HepG2 (cell line): ENCODE results near the gene KIF22. TPM values are rescaled to one million over a fixed set of nuclear protein-coding genes. Genes with fewer than 3 reads are reported as not detected.

Source experiments
- CHCHD3 ChIP-seq: sonication (generic); formaldehyde crosslinking; IDR thresholded peaks from 2 replicates; pipeline ENCODE4 v1.8.0; 2022; ENCODE audit warnings: mild to moderate bottlenecking, missing genetic modification reagents, moderate library complexity
- HDAC6 ChIP-seq: fragments of 200-600 bp; sonication (generic); IDR thresholded peaks from 2 replicates; pipeline ENCODE4 v1.7.0; 2017; ENCODE audit warnings: mild to moderate bottlenecking, antibody characterized with exemption, low read length, low read depth
- MXD4 ChIP-seq: IDR thresholded peaks from 2 replicates; pipeline ENCODE4 v1.6.1; 2016; ENCODE audit warnings: mild to moderate bottlenecking, missing biosample characterization, missing genetic modification reagents
- NFATC3 ChIP-seq: sonication (generic); formaldehyde crosslinking; IDR thresholded peaks from 2 replicates; pipeline ENCODE4 v1.5.1; 2020; ENCODE audit warnings: mild to moderate bottlenecking, missing genetic modification reagents
- SOX13 ChIP-seq, 3 experiments: fragments of 450-650 bp in 1 of 3; sonication (generic) in 1 of 3; formaldehyde crosslinking in 1 of 3; IDR thresholded peaks in 2 of 3; conservative IDR thresholded peaks in 1 of 3; 2 replicates each; pipeline versions ENCODE4 v1.5.0 to v1.6.1; 2016 to 2020; ENCODE audit warnings: antibody characterized with exemption in 1 of 3, mild to moderate bottlenecking in 1 of 3, missing compliant biosample characterization in 1 of 3, missing genetic modification reagents in 1 of 3, moderate library complexity in 1 of 3
- ZNF205 ChIP-seq: IDR thresholded peaks from 2 replicates; pipeline ENCODE4 v1.6.1; 2018; ENCODE audit warnings: missing biosample characterization, missing genetic modification reagents
- ZNF550 ChIP-seq: sonication (generic); formaldehyde crosslinking; IDR thresholded peaks from 2 replicates; pipeline ENCODE4 v1.4.0; 2020; ENCODE audit warnings: mild to moderate bottlenecking, missing genetic modification reagents, borderline replicate concordance
- ZNF782 ChIP-seq: sonication (generic); formaldehyde crosslinking; IDR thresholded peaks from 2 replicates; pipeline ENCODE4 v1.4.0; 2020; ENCODE audit warnings: missing genetic modification reagents, mild to moderate bottlenecking, borderline replicate concordance
- ZSCAN21 ChIP-seq: sonication (generic); formaldehyde crosslinking; IDR thresholded peaks from 2 replicates; pipeline ENCODE4 v1.8.0; 2022; ENCODE audit warnings: mild to moderate bottlenecking, missing genetic modification reagents, moderate library complexity, borderline replicate concordance
- ZSCAN22 ChIP-seq: sonication (generic); formaldehyde crosslinking; IDR thresholded peaks from 2 replicates; pipeline ENCODE4 v1.4.0; 2020; ENCODE audit warnings: mild to moderate bottlenecking, missing genetic modification reagents
- polyA plus RNA-seq, 8 experiments: library from polyadenylated mRNA; depleted of rRNA in 3 of 8; stranded (reverse) in 7 of 8; unstranded in 1 of 8; fragments of >200 nt; fragmentation: Illumina TruSeq in 4 of 8; extraction: Trizol in 4 of 8; gene quantifications; 2 replicates each; pipeline versions ENCODE4 v1.2.1 to v1.2.3, GENCODE V29; 2011 to 2016; ENCODE audit warnings: low read depth in 4 of 8, missing spikeins in 1 of 8, mixed read lengths in 1 of 8; ENCODE audit not compliant: insufficient read depth in 1 of 8
- total RNA-seq, 5 experiments: library from RNA; depleted of rRNA; stranded (reverse); fragments of >200 nt; fragmentation: Illumina TruSeq; extraction: Trizol; gene quantifications; 2 replicates each; pipeline ENCODE4 v1.2.3, GENCODE V29; 2016; ENCODE audit warnings: low read depth in 1 of 5
- TF ChIP-seq, protein P1 (sequence below): sonication (generic); formaldehyde crosslinking; IDR thresholded peaks from 2 replicates; pipeline ENCODE4 v1.5.0; 2020; ENCODE audit warnings: mild to moderate bottlenecking, missing genetic modification reagents, borderline replicate concordance
- TF ChIP-seq, protein P2 (sequence below): sonication (generic); formaldehyde crosslinking; conservative IDR thresholded peaks from 2 replicates; pipeline ENCODE4 v1.4.0; 2020; ENCODE audit warnings: missing genetic modification reagents
- TF ChIP-seq, protein P3 (sequence below): sonication (generic); formaldehyde crosslinking; IDR thresholded peaks from 2 replicates; pipeline ENCODE4 v1.9.0; 2021; ENCODE audit warnings: missing genetic modification reagents, mild to moderate bottlenecking, borderline replicate concordance
- TF ChIP-seq, protein P4 (sequence below): sonication (generic); formaldehyde crosslinking; IDR thresholded peaks from 2 replicates; pipeline ENCODE4 v1.4.0; 2020; ENCODE audit warnings: missing genetic modification reagents
- TF ChIP-seq, protein P5 (sequence below), 2 experiments: fragments of 450-650 bp in 1 of 2; sonication (generic) in 1 of 2; formaldehyde crosslinking; IDR thresholded peaks; 2 replicates each; pipeline versions ENCODE4 v1.5.0 to v1.8.0; 2020 to 2022; ENCODE audit warnings: mild to moderate bottlenecking in 1 of 2, missing genetic modification reagents in 1 of 2
- TF ChIP-seq, protein P6 (sequence below): sonication (generic); formaldehyde crosslinking; IDR thresholded peaks from 2 replicates; pipeline ENCODE4 v1.8.1; 2023; ENCODE audit warnings: missing genetic modification reagents, inconsistent platforms, borderline replicate concordance
- TF ChIP-seq, protein P7 (sequence below): sonication (generic); formaldehyde crosslinking; IDR thresholded peaks from 2 replicates; pipeline ENCODE4 v1.8.0; 2022; ENCODE audit warnings: mild to moderate bottlenecking, missing genetic modification reagents, moderate library complexity

The KIF22 gene
- total and polyA plus RNA-seq, 2 of the 13 experiments (the other 11 are each of a cell fraction or from before 2014, with no cell fraction given), result 95.8 to 118 TPM

DNA sequence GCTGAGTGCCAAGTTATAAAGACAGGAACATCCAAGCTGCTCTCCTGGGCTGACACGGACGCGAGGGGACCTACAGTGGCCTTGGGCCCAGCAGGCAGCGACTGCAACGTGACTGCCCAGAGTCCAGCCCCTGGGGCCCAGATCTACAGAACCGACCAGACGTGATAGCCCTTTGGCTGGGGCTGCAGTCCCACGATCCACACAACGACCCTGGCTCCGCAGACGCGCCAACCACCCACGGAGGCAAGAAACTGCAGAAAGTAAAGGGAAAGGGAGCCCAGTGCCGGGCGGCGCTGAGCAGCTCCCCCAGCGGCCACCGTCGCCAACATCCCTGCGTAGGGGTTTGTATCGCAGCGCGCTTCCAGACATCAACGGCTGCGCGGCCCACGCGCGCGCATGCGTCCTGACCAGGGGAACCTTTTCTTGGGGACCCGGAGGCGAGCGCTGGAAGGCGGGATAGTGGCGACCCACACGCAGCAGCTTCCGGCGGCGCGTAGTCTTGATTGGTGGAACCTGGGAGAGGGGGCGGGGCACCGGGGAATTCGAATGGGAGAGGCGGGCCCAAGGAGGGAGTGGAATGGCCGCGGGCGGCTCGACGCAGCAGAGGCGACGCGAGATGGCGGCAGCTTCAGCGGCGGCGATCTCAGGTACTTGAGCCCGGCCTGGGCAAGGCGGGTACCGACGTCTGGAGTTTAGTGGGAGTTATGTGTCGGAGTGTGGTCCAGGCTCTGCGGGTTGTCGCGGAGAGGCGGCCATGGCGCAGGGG lies at the start of gene KIF22 (continued):
- TF ChIP-seq, protein P1, sequence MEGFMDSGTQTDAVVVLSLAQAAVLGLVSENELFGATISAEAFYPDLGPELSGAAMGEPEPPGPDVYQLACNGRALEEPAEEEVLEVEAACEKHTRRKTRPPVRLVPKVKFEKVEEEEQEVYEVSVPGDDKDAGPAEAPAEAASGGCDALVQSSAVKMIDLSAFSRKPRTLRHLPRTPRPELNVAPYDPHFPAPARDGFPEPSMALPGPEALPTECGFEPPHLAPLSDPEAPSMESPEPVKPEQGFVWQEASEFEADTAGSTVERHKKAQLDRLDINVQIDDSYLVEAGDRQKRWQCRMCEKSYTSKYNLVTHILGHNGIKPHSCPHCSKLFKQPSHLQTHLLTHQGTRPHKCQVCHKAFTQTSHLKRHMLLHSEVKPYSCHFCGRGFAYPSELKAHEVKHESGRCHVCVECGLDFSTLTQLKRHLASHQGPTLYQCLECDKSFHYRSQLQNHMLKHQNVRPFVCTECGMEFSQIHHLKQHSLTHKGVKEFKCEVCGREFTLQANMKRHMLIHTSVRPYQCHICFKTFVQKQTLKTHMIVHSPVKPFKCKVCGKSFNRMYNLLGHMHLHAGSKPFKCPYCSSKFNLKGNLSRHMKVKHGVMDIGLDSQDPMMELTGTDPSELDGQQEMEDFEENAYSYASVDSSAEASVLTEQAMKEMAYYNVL (CRISPR knock-in tag), result peak; percentile 72
- TF ChIP-seq CHCHD3 (CRISPR knock-in tag) (no peak), ZSCAN22 (CRISPR knock-in tag) (no peak), ZNF550 (CRISPR knock-in tag) (0 out of 2 replicates have a peak, but pooled peaks have one; percentile 72), ZSCAN21 (peak; percentile 61), ZNF782 (CRISPR knock-in tag) (no peak; the same call in 1 of the 2 replicates), HDAC6 (no peak), ZNF205 (CRISPR knock-in tag) (peak; percentile 90), MXD4 (CRISPR knock-in tag) (peak; percentile 88), NFATC3 (CRISPR knock-in tag) (peak; percentile 71), SOX13 (IDR thresholded peaks at IDR 0.05) (peak; percentile 11; the same call in 1 of the 2 replicates), SOX13 (CRISPR knock-in tag; conservative IDR thresholded peaks at IDR 0.05 in 1 of 2, IDR thresholded peaks at IDR 0.05 in 1 of 2) (peak in 1 of 2 experiments; percentile 34; a peak in 1 of 4 replicates)
- TF ChIP-seq, protein P2, sequence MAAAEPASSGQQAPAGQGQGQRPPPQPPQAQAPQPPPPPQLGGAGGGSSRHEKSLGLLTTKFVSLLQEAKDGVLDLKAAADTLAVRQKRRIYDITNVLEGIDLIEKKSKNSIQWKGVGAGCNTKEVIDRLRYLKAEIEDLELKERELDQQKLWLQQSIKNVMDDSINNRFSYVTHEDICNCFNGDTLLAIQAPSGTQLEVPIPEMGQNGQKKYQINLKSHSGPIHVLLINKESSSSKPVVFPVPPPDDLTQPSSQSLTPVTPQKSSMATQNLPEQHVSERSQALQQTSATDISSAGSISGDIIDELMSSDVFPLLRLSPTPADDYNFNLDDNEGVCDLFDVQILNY (CRISPR knock-in tag), result peak; percentile 97
- TF ChIP-seq, protein P3, sequence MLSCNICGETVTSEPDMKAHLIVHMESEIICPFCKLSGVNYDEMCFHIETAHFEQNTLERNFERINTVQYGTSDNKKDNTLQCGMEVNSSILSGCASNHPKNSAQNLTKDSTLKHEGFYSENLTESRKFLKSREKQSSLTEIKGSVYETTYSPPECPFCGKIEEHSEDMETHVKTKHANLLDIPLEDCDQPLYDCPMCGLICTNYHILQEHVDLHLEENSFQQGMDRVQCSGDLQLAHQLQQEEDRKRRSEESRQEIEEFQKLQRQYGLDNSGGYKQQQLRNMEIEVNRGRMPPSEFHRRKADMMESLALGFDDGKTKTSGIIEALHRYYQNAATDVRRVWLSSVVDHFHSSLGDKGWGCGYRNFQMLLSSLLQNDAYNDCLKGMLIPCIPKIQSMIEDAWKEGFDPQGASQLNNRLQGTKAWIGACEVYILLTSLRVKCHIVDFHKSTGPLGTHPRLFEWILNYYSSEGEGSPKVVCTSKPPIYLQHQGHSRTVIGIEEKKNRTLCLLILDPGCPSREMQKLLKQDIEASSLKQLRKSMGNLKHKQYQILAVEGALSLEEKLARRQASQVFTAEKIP (CRISPR knock-in tag), result no peak
- TF ChIP-seq, protein P4, sequence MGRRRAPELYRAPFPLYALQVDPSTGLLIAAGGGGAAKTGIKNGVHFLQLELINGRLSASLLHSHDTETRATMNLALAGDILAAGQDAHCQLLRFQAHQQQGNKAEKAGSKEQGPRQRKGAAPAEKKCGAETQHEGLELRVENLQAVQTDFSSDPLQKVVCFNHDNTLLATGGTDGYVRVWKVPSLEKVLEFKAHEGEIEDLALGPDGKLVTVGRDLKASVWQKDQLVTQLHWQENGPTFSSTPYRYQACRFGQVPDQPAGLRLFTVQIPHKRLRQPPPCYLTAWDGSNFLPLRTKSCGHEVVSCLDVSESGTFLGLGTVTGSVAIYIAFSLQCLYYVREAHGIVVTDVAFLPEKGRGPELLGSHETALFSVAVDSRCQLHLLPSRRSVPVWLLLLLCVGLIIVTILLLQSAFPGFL (CRISPR knock-in tag), result no peak
- TF ChIP-seq, protein P5, sequence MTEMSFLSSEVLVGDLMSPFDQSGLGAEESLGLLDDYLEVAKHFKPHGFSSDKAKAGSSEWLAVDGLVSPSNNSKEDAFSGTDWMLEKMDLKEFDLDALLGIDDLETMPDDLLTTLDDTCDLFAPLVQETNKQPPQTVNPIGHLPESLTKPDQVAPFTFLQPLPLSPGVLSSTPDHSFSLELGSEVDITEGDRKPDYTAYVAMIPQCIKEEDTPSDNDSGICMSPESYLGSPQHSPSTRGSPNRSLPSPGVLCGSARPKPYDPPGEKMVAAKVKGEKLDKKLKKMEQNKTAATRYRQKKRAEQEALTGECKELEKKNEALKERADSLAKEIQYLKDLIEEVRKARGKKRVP (CRISPR knock-in tag; IDR thresholded peaks at IDR 0.05), result peak in 1 of 2 experiments; percentile 69; a peak in 1 of 4 replicates
- TF ChIP-seq, protein P6, sequence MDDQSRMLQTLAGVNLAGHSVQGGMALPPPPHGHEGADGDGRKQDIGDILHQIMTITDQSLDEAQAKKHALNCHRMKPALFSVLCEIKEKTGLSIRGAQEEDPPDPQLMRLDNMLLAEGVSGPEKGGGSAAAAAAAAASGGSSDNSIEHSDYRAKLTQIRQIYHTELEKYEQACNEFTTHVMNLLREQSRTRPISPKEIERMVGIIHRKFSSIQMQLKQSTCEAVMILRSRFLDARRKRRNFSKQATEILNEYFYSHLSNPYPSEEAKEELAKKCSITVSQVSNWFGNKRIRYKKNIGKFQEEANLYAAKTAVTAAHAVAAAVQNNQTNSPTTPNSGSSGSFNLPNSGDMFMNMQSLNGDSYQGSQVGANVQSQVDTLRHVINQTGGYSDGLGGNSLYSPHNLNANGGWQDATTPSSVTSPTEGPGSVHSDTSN, result no peak
- TF ChIP-seq, protein P7, sequence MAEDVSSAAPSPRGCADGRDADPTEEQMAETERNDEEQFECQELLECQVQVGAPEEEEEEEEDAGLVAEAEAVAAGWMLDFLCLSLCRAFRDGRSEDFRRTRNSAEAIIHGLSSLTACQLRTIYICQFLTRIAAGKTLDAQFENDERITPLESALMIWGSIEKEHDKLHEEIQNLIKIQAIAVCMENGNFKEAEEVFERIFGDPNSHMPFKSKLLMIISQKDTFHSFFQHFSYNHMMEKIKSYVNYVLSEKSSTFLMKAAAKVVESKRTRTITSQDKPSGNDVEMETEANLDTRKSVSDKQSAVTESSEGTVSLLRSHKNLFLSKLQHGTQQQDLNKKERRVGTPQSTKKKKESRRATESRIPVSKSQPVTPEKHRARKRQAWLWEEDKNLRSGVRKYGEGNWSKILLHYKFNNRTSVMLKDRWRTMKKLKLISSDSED (CRISPR knock-in tag), result no peak
